GM21367 (cell line): ENCODE measurements around the gene MAPKBP1.

Experiments
- ATAC-seq: cut with Tn5 transposase; IDR thresholded peaks from one replicate; pipeline ENCODE4 v1.9.1; 2021; ENCODE audit not compliant: unreplicated experiment

Gene MAPKBP1

GRCh38 chr15:41783296-41783695, 9.0 kb downstream of the MAPKBP1 start:
- no peak for ATAC-seq

GRCh38 chr15:41788262-41788661, 14.0 kb downstream of the MAPKBP1 start:
- ATAC-seq, result no peak

- no peak for ATAC-seq
Observed at GRCh38 chr15:41789236-41789635, 15.0 kb downstream of the MAPKBP1 start.

- ATAC-seq, result no peak
Observed at GRCh38 chr15:41789662-41790061, 15.4 kb downstream of the MAPKBP1 start.

- ATAC-seq, result no peak
Observed at GRCh38 chr15:41790169-41790568, 15.9 kb downstream of the MAPKBP1 start.

GRCh38 chr15:41790756-41791546, 16.7 kb downstream of the MAPKBP1 start:
- no peak for ATAC-seq

GRCh38 chr15:41791547-41791937, 17.3 kb downstream of the MAPKBP1 start:
- no peak for ATAC-seq

GRCh38 chr15:41792000-41792637, 17.8 kb downstream of the MAPKBP1 start:
- no peak for ATAC-seq

GRCh38 chr15:41794081-41794480, 19.8 kb downstream of the MAPKBP1 start:
- ATAC-seq, result no peak

- ATAC-seq, result no peak
Observed at GRCh38 chr15:41795996-41796856, 21.9 kb downstream of the MAPKBP1 start.

- ATAC-seq, result no peak
Observed at GRCh38 chr15:41797201-41797944, 23.1 kb downstream of the MAPKBP1 start.

- no peak for ATAC-seq
Observed at GRCh38 chr15:41798607-41799487, 24.6 kb downstream of the MAPKBP1 start.

- no peak for ATAC-seq
Observed at GRCh38 chr15:41799488-41799805, 25.2 kb downstream of the MAPKBP1 start.

- ATAC-seq, result no peak
Observed at GRCh38 chr15:41801185-41801584, 26.9 kb downstream of the MAPKBP1 start.

- ATAC-seq, result no peak
Observed at GRCh38 chr15:41801850-41802455, 27.7 kb downstream of the MAPKBP1 start.

GRCh38 chr15:41804361-41804760, 30.1 kb downstream of the MAPKBP1 start:
- no peak for ATAC-seq

- no peak for ATAC-seq
Observed at GRCh38 chr15:41804916-41805666, 30.8 kb downstream of the MAPKBP1 start.

- no peak for ATAC-seq
Observed at GRCh38 chr15:41805711-41806110, 31.4 kb downstream of the MAPKBP1 start.
